Myocyte (in vitro differentiated cells): Measurements from ENCODE around the gene CDH5. TPM values are rescaled to one million over a fixed set of nuclear protein-coding genes. Genes with fewer than 3 reads are reported as not detected.
A peak's percentile ranks its signal among the peaks of the same experiment; 100 is the strongest.

Experiments
- DNase-seq: peaks from one replicate; pipeline ENCODE4 v3.0.0-alpha.2; 2012; ENCODE audit warnings: low read depth
- total RNA-seq: library from RNA; depleted of rRNA; stranded (reverse); fragments of >200 nt; gene quantifications from 2 replicates; pipeline ENCODE4 v1.2.3, GENCODE V29; 2014

The CDH5 gene
- total RNA-seq, 1 donor from 2014 or later, result not detected

GRCh38 chr16:66416136-66416535, 49.6 kb downstream of the CDH5 start:
- DNase-seq, result peak; percentile 63

DNA sequence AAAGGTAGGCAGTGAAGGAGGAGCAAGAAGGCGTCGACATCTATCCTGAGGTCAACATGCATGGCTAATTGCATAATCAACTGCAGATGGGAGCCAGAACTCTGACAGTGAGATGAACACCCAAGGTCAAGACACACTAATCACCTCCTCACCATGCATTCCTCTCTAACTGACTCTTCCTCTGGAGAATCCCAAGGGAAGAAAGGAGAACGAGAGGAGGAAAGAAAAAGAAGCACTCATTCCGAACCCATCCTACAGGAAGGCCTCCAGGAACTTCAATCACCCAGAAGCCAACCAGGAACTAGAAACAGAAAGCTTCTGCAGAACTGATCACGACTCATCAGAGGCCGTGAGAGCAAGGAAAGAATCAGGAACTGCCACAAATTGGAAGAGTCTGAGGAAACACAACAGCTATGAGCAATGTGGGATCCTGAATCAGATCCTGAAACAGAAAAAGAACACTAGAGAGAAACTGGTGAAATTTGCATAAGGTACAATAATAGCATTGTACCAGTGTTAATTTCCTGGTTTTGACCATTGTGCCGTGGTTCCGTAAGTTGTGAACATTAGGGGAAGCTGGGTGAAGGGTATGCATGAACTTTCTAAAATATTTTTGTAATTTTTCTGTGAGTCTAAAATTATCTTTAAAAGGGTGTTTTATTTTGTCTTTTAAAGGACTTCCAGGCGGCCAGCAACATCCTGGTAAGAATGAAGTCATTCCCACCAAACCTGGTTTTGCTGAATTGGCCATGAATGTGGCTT, 50.6 kb downstream of the CDH5 start:
- DNase-seq, result no peak

DNA sequence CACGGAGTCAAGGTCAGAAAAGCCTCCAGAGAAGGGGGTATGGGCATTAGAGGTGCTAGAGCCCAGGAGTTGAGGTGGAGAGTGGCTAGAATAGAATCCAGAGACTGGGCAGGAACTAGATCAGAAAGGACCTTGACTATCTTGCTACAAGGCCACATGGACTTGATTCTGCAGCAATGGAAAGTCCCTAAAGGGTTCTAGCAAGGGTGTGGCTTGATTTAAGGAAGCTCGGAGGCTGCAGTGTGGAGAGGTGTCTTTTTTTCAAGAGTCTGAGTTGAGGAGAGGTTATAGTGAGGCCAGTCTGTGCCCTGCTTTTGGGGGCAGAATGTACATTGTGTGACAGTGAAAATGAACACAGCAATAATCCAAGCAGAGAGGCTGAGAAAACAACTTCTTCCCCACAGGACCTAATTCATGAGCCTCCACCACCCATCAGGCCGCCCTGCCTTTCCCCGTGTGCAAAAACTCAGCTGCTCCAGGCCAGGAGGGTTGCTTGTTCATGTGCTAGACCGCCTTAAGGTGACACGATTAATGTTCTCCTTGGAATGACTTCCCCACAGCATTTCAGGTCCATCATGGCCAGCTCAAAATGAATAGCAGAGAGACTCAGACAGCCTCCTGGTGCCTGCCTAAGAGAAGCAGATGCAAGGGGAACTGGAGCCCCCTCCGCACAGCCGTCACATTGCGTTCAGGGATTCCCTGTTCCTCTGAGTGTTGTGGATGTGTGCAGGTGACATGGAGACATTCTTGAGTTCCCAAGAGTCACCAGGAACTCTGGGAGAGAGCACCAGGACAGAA, 51.9 kb downstream of the CDH5 start:
- DNase-seq, result no peak

- no peak for DNase-seq
These were observed 53.0 kb downstream of the CDH5 start for GRCh38 chr16:66419527-66419926.

DNA sequence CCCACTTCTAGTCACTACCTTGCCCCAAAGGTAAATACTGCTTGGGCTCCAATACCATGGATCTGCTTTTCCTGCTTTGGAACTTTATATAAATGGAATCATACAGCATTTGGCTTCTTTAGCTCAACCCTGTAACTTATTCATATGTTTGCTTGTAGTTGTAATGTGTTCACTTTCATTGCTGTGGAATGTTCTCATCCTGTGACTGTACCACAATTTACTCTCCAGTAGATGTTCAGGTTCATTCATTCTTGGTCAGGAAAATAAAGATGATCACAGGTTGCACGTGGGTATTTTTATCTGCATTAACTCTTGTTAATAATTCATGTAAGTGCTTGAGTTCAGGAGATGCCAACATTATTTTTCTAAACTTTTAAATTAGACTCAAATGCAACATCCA, 53.9 kb downstream of the CDH5 start:
- no peak for DNase-seq

DNA sequence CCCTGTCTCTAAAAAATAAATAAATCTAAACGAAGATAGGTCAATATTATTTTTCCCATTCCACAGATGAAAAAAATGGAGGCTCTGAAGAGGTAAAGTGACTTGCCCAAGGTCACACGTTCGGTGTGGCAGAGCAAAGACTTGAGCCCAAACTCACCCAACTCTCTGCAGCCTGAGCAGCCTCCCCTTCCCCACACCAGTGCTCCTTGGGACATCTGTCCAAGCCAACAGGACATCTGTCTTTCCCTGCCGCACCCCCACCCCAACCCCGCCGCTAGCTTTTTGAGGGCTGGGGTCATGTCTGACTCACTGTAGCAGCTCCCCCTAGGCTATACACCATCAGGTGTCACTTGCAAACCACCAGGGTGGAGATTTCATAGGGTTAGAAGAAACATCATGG, 55.4 kb downstream of the CDH5 start:
- DNase-seq, result no peak

GRCh38 chr16:66422366-66422765, 55.9 kb downstream of the CDH5 start:
- peak; percentile 88 for DNase-seq

DNA sequence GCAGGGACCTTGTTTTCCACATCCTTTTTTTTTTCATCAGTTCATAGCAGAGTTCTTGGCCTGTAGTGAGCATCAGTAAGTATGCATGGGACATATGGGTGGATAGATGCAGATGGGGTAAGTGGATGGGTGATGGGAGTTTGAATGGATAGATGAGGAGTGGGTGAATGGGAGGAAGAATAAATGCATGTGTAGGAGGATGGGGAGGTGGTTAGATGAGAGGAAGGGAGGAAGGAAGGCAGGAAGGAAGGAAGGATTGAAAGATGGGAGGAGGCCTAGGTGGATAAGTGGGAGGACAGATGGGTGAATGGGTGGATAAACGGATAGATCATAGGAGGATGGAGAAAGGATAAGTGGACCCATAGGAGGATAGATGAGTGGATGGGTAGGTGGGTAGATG, 56.7 kb downstream of the CDH5 start:
- DNase-seq, result no peak

- DNase-seq, result no peak
These were observed 59.2 kb downstream of the CDH5 start for GRCh38 chr16:66425651-66426050.

GRCh38 chr16:66426112-66427035, 59.9 kb downstream of the CDH5 start:
- DNase-seq, result no peak

DNA sequence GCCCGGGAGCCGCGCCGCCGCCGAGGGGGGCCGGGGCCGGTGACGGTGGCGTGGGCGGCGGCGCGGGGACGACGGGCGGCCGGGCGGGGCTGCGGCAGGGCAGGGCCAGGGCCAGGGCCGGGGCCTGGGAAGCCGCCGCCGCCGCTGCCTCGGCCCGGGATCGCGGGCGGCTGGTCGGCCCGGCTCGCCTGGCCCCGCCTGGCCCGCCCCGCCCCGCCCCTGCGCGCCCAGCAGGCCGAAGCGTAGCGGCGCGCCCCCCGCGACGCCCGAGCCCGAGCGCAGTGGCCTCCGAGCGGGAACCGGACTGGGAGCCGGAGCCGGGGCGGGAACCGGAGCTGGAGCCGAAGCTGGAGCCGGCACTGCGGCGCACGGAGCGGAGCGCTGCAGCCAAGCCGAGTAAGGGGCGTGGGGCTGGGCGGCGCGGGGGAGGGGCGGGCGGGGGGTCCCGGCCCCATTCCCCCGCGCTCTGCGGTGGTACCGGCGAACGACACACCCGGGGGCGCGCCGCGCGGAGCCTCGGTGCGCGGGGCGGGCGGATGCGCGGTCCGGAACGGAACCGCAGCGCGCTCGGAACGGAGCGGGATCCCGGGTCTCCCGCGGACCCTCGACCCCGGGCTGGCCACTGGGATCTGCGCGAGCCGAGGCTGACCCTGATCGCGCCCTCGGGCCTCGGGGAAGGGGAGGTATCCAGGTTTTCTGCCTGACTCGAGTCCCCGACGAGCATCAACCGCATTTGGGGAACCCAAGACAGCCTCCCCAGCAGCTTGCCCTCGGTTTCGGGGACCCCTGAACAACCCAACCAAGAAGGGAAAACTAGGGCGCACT, 60.8 kb downstream of the CDH5 start, which contains the start of gene BEAN1:
Gene BEAN1, plus strand, starts transcription at position 260 of the 825 bp plus-strand sequence. CDS start 10,382 bp downstream, outside the sequence.
- DNase-seq, result peak; percentile 61

DNA sequence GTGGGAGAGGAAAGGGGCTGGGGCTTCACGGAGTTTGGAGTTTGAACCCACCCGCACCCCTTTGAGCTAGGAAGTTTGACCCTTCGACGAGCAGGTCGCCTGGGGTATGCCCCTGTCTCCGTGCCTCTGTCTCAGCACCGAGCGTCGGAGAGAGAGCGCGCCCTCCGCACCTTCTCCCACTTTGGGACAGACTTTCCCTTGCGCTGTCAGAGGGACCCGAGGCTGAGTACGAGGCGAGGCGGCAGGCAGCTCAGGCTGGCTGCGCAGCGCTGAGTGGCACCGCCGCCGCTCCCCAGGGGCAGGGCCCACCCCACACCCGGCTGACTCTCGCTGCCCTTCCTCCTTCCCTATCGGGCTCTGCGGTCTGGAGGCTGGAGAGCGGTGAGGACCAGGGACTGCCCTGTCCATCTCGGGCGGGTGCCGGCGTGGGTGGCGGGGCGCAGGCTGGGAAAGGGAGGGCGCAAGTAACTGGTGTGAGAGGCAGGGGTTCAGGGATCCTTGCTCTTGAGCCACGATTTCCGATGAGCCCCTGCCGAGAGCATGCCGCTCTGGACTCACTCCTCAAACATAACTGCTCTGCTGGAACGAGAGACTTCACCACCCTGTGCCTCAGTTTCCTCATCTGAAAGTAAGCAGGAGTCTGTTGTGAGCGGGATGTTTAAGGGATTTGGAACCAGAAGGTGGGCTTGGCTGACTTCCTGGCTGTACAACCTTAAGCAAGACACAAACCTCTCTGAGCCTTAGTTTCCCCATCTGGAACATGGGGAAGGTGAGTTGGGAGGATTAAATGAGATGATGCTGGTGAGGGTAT, 61.6 kb downstream of the CDH5 start:
- DNase-seq, result peak; percentile 46

- DNase-seq, result no peak
These were observed 62.3 kb downstream of the CDH5 start for GRCh38 chr16:66428682-66429251.

DNA sequence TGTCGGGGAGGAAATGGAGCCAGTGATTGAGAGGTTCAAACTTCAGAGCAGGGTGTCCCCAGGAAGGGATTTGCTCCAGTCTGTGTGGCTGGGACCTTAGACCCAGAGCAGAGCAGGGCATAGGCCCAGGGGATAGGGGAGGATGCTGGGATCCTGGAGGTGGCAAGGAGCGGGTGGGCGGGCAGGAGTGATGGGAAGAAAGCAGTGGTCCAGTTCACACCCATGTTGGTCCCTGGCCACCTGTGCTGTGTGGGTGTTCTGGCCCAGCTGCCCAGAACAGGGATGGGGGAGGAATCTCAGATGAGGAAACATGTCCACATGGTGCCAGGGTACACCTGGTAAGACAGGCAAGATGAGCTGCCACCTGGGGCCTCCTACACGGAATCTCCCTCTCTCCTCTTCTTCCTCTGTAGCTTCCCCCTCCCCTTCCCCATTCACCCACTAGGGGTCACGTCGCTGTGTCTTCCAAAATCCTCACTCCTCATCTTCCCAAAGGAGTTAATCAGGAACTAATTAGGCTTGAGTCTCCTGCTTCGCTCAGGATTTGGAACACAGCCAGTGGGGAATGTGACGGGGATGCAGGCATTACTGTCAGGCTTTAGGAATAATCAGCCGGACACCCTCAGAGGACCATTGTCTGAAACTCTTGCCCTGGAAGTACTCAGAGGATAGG, 62.9 kb downstream of the CDH5 start:
- no peak for DNase-seq

GRCh38 chr16:66430214-66430613, 63.7 kb downstream of the CDH5 start:
- DNase-seq, result no peak

GRCh38 chr16:66431760-66432159, 65.3 kb downstream of the CDH5 start:
- no peak for DNase-seq

GRCh38 chr16:66432429-66432828, 65.9 kb downstream of the CDH5 start:
- DNase-seq, result no peak

- no peak for DNase-seq
These were observed 68.3 kb downstream of the CDH5 start for GRCh38 chr16:66434619-66435430.
